ENCODE data around the gene P2RX4.
"Not testable (repeated sequence)": the region's sequence is repeated elsewhere in the genome, so short reads cannot be mapped to it uniquely, and the experiment has no call there.

Gene P2RX4

DNA sequence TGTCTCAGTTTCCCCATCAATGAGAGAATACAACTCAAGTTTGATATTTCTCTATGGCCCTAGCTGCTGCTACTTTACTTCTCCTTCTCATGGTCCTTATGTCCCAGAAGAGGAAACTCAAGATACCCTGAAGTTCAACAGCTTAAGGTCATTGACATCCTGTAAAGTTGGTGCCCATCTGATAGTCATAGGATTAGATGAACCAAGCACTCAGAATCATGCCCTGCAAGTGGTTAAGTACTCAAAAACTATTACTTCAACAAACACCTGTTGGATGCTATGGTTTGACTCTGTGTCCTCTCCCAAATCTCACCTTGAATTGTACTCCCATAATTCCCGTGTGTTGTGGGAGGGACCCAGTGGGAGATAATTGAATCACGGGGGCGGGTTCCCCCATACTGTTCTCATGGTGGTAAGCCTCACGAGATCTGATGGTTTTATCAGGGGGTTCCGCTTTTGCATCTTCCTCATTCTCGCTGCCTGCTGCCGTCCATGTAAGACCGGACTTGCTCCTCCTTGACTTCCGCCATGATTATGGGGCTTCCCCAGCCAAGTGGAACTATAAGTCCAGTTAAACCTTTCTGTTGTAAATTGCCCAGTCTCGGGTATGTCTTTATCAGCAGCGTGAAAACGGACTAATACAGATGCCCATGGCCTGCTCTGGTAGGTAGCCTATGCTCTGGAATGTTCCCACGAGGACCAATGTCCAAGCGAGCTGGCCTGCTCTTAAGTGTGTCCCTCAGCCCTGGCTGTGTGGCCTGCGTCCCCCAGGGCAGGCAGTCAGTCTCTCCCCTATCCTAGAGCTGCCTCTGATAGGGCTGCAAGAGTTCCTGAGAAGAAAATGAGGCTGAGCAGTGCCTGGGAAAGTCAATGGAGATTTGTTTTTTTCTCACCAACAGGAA is 68.5 kb downstream of the P2RX4 start:
- H3K9me3 Mint-ChIP-seq, result no peaks in the 10 kb centered on the region
- ATAC-seq (no peak), DNase-seq (no peak)
- H3K27ac Mint-ChIP-seq, result no peak overlapping the region
- peaks cover 8% of the 10 kb centered on the region for H3K4me1 Mint-ChIP-seq
- no peaks in the 10 kb centered on the region for H3K27me3 Mint-ChIP-seq
- no peak overlapping the region for H3K4me3 Mint-ChIP-seq
- peaks cover 18% of the 10 kb centered on the region for H3K36me3 Mint-ChIP-seq (ENCODE audit: low read depth)

DNA sequence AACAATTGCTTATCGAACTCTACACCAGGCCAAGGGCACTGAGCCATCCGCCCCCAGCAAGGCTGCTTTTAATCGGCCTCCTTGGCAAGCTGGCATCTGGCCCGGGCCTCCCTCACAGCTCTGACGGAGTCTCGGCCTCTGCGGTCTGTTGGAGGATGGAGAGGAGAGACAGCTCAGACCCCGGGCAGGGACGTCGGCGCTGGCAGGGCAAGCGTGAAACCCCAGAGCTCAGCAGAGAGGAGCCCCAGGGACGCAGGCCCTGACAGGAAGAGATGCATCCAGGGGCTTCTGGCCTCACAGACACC is 69.1 kb downstream of the P2RX4 start:
- DNase-seq, result no peak
- peaks cover 8% of the 10 kb centered on the region for H3K4me1 Mint-ChIP-seq
- peaks cover 20% of the 10 kb centered on the region for H3K36me3 Mint-ChIP-seq (ENCODE audit: low read depth)
- H3K9me3 Mint-ChIP-seq, result no peaks in the 10 kb centered on the region
- H3K4me3 Mint-ChIP-seq, result no peak overlapping the region
- H3K27ac Mint-ChIP-seq, result no peak overlapping the region
- H3K27me3 Mint-ChIP-seq, result no peaks in the 10 kb centered on the region
- no peak for ATAC-seq

DNA sequence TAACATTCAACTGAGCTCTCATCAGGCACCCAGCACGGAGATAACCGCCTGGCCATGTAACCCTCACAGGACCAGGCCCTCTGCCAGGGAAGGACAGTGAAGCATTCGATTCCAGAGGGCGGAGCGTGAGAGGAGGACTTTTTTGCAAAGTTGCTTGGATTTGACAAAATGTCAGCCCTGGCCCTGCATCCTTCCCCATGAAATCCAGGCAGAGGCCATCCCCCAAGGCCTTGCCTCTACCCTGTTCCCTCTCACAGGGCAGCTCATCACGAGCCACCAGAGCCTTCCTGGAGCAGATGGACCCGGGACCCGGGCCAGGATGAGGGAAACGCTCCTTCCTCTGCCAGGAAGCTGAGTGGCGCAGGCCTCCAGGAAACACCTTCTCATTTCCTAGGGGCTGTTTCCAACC is 69.6 kb downstream of the P2RX4 start:
- Mint-ChIP-seq H3K36me3 (ENCODE audit: low read depth) (peaks cover 21% of the 10 kb centered on the region), H3K9me3 (no peaks in the 10 kb centered on the region)

DNA sequence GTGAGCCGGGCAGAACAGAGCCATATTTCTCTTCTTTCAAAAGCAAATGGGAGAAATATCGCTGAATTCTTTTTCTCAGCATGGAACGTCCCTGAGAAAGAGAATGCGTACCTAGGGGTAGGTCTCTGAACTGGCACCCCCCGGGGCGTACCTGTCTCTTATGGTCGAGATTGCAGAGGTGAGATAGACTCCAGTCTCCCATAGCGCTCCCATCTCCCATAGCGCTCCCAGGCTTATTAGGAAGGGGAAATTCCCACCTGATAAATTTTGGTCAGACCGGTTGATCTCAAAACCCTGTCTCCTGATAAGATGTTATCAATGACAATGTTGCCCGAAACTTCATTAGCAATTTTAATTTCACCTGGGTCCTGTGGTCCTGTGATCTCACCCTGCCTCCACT is 70.6 kb downstream of the P2RX4 start:
- not testable (repeated sequence) for ATAC-seq, H3K4me1 Mint-ChIP-seq, H3K27me3 Mint-ChIP-seq, H3K27ac Mint-ChIP-seq, H3K9me3 Mint-ChIP-seq, DNase-seq, H3K4me3 Mint-ChIP-seq
- H3K36me3 Mint-ChIP-seq (ENCODE audit: low read depth), result peaks cover 21% of the 10 kb centered on the region

More for the DNA sequence above, 69.6 kb downstream of the P2RX4 start:
- Mint-ChIP-seq H3K4me3 (no peak overlapping the region), H3K27me3 (no peaks in the 10 kb centered on the region), H3K27ac (no peak overlapping the region), H3K4me1 (peaks cover 8% of the 10 kb centered on the region)
- DNase-seq (no peak), ATAC-seq (no peak)

DNA sequence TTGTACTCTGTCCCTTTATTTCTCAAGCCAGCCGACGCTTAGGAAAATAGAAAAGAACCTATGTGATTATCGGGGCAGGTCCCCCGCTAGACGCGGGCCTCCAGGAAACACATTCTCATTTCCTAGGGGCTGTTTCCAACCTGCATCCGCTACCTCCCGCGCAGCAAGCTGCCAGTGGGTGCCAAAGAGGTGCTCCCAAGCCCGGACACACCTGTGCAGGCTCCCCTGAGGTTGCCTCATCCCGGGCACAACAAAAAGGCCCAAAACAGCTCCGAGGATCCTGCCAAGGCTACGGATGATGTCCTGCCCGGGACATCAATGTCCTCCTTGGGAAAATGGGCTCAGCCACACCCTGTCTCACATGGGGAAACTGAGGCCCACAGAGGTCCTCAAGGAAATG is 71.2 kb downstream of the P2RX4 start:
- not testable (repeated sequence) for H3K9me3 Mint-ChIP-seq, H3K4me1 Mint-ChIP-seq, H3K4me3 Mint-ChIP-seq, H3K27ac Mint-ChIP-seq, H3K27me3 Mint-ChIP-seq, ATAC-seq, DNase-seq
- H3K36me3 Mint-ChIP-seq (ENCODE audit: low read depth), result peaks cover 20% of the 10 kb centered on the region

DNA sequence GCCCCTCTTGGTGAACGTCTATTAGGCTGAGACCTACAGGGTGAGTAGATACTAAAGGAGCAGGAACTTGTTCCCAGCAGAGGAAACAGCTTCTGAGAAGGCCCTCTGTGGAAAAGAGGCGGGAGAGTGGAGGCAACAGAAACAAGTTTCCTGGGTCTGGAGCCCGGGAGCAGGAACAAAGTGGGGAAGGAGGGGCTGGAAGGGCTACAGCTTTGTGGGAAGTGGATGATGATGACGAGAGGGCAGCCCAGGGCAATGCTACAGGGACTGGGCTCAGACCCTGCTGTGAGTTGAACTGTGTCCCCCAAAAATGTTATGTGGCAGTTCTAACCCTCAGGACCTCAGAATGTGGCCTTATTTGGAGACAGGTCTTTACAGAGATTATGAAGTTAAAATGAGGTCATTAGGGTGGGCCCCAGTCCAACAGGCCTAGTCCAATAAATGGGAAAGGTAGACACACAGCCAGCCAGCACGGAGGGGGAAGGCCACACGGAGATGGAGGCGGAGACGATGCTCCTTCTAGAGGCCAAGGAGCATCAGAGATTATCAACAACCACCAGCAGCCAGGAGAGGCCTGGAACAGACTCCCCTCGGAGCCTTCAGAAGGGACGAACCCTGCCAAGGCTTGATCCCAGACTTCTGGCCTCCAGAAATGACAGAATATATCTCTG is 72.3 kb downstream of the P2RX4 start:
- DNase-seq (no peak), ATAC-seq (no peak)
- Mint-ChIP-seq H3K27me3 (no peaks in the 10 kb centered on the region), H3K4me3 (no peak overlapping the region), H3K9me3 (no peaks in the 10 kb centered on the region), H3K36me3 (ENCODE audit: low read depth) (peaks cover 17% of the 10 kb centered on the region), H3K27ac (no peak overlapping the region), H3K4me1 (peaks cover 3% of the 10 kb centered on the region)

DNA sequence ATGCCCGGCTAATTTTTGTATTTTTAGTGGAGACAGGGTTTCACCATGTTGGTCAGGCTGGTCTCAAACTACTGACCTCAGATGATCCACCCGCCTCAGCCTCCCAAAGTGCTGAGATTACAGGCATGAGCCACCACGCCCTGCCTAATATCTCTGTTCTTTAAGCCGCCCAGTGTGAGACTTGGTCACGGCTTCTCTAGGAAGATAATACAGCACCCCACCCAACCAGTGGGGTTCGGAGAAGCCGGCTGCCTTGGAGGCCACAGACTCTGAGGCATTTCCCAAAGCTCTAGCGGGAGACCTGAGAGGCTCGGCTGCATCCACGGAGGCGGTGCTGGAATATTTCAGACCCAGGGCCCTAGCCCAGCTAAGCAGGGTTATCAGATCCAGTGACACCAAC is 73.0 kb downstream of the P2RX4 start:
- not testable (repeated sequence) for ATAC-seq, H3K4me3 Mint-ChIP-seq, H3K9me3 Mint-ChIP-seq, H3K27me3 Mint-ChIP-seq, DNase-seq, H3K4me1 Mint-ChIP-seq, H3K27ac Mint-ChIP-seq
- peaks cover 13% of the 10 kb centered on the region for H3K36me3 Mint-ChIP-seq (ENCODE audit: low read depth)

DNA sequence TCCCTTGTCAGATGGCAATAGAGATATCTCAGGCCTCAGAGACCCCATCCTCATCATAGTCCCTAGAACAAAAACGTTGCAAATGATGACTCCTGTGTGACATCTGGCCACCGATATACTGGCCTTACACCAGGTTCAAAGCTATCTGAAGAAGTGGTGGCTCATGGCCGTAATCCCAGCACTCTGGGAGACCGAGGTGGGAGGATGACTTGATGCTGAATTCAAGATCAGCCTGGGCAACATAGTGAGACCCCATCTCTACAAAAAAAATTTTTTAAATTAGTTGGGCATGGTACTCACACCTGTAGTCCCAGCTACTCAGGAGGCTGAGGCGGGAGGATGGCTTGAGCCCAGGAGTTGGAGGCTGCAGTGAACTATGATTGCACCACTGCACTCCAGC is 73.5 kb downstream of the P2RX4 start:
- Mint-ChIP-seq H3K27ac (no peak overlapping the region), H3K4me3 (no peak overlapping the region), H3K4me1 (peaks cover 2% of the 10 kb centered on the region)

More for the DNA sequence above, 73.5 kb downstream of the P2RX4 start:
- no peak for ATAC-seq
- DNase-seq, result no peak
- no peaks in the 10 kb centered on the region for H3K27me3 Mint-ChIP-seq
- H3K36me3 Mint-ChIP-seq (ENCODE audit: low read depth), result peaks cover 9% of the 10 kb centered on the region
- H3K9me3 Mint-ChIP-seq, result no peaks in the 10 kb centered on the region
